ENCODE data around the gene TLE4. TPM values are rescaled to one million over a fixed set of nuclear protein-coding genes. Genes with fewer than 3 reads are reported as not detected.

TLE4 gene
- total RNA-seq, 4 donors from 2014 or later = 26.1 to 85.0 (median 43.0) TPM

DNA sequence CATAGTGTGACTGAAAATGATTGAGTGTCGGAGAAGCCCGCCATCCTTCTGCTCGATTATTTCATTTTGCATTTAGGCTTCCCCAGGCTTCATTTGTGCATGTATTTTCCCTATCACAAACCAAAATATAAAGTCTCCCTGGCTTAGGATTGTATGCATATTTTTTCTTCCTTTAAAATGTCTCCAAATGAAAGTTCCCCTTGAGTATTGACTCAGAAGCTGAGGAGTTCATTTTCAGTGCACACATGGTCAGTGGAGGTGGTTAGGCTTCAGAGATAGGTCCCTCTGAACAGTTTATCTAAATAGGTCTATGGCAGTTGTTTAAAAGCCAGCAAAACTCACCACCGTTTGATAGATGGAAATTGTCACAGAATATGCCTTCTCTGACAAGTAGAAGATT is 97.2 kb downstream of the TLE4 start:
- H3K4me1 ChIP-seq = no peaks in the 10 kb centered on the region
- H3K27me3 ChIP-seq = no peaks in the 10 kb centered on the region
- no peaks in the 10 kb centered on the region for H3K36me3 ChIP-seq
- no peak overlapping the region for H3K27ac ChIP-seq
- TF ChIP-seq POLR2A (IDR thresholded peaks at IDR 0.05) = no peak
- TF ChIP-seq, protein P1, sequence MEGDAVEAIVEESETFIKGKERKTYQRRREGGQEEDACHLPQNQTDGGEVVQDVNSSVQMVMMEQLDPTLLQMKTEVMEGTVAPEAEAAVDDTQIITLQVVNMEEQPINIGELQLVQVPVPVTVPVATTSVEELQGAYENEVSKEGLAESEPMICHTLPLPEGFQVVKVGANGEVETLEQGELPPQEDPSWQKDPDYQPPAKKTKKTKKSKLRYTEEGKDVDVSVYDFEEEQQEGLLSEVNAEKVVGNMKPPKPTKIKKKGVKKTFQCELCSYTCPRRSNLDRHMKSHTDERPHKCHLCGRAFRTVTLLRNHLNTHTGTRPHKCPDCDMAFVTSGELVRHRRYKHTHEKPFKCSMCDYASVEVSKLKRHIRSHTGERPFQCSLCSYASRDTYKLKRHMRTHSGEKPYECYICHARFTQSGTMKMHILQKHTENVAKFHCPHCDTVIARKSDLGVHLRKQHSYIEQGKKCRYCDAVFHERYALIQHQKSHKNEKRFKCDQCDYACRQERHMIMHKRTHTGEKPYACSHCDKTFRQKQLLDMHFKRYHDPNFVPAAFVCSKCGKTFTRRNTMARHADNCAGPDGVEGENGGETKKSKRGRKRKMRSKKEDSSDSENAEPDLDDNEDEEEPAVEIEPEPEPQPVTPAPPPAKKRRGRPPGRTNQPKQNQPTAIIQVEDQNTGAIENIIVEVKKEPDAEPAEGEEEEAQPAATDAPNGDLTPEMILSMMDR (IDR thresholded peaks at IDR 0.05) = no peak
- no peak overlapping the region for H3K4me3 ChIP-seq
- H3K9me3 ChIP-seq = no peaks in the 10 kb centered on the region
- no peak for DNase-seq

DNA sequence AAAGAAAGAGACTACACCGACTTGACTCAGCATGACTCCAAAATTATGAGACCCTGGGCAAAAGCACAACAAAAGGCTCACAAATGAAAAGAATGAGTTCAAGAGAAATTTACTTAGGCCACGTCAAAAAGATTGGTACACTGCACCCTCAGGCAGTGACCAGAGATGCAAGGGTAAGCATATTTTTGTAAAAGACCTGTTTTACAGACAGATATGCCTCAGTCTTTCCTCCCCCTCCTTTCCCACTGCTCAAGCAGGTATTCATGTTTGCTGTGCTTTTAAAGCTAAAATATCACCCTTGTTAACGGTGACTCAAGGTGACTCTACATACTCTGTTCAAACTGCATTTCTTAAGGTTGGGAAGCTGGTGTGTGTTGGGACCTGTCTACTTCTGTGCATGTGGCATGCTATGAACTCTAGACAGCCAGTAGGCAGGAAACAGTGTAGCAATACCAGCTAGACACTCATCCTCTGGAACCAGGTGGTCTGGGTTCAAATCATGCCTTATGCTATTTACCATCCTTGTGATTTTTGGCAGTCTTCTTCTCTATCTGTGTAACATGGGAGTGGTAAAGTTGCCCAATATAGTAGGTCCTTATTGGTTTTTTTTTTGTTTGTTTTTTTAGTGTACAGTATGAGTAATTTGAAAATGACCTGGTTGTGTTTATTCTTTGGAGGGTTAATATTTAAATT is 98.7 kb downstream of the TLE4 start:
- Histone ChIP-seq H3K36me3 (no peaks in the 10 kb centered on the region), H3K27ac (no peak overlapping the region), H3K4me1 (no peaks in the 10 kb centered on the region), H3K27me3 (no peaks in the 10 kb centered on the region), H3K4me3 (no peak overlapping the region), H3K9me3 (no peaks in the 10 kb centered on the region)
- TF ChIP-seq, protein P1 (IDR thresholded peaks at IDR 0.05) = no peak
- TF ChIP-seq POLR2A (IDR thresholded peaks at IDR 0.05) = no peak
- no peak for DNase-seq

DNA sequence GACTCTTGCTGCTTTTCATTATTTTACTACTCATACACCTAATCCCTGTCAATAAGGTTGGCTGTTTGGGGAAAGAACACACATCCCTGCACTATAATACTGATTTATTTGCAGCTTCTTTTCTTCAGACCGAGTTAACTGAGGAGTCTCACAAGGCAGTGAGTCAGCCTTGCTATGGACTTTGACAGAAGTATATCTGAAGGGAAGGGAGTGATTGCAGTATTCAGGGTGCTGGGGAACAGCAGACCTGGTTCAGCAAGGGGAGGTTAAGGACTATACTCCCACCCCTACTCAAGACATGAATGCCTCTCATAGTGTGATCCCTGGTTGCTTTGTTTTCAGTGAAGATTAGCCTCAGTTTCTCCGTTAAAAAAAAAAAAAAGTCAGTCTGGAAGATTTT is 99.8 kb downstream of the TLE4 start:
- Histone ChIP-seq H3K27ac (peak overlapping the region in 1 of 4 donors; percentile 25), H3K4me3 (no peak overlapping the region), H3K9me3 (no peaks in the 10 kb centered on the region), H3K27me3 (no peaks in the 10 kb centered on the region), H3K36me3 (no peaks in the 10 kb centered on the region), H3K4me1 (no peaks in the 10 kb centered on the region)
- DNase-seq = peak in 1 of 3 donors; percentile 59
- no peak for TF ChIP-seq POLR2A (IDR thresholded peaks at IDR 0.05)
- TF ChIP-seq, protein P1 (IDR thresholded peaks at IDR 0.05) = no peak

DNA sequence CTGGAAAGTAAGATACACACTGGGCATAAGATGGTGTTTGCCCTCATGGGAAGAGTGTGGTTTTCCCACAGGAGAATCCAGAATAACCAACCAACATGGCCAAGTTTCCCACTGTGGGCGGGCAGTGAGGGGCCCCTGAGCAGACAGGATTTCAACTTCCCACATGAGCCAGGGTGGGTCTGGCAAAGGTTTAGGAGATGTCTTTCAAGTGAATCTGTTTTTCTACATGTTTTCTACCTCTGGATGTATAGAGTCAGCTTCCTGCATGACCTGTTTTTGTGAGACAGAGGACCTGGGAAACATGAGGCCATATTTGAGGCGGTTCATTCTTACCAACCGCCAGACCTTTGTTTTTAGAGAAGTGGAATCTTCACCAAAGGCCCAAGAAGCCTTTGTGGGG is 100.5 kb downstream of the TLE4 start:
- H3K36me3 ChIP-seq = no peaks in the 10 kb centered on the region
- no peak overlapping the region for H3K4me3 ChIP-seq
- no peaks in the 10 kb centered on the region for H3K27me3 ChIP-seq
- H3K4me1 ChIP-seq = no peaks in the 10 kb centered on the region
- no peaks in the 10 kb centered on the region for H3K9me3 ChIP-seq
- no peak for TF ChIP-seq POLR2A (IDR thresholded peaks at IDR 0.05)
- TF ChIP-seq, protein P1 (IDR thresholded peaks at IDR 0.05) = no peak
- no peak overlapping the region for H3K27ac ChIP-seq
- no peak for DNase-seq

DNA sequence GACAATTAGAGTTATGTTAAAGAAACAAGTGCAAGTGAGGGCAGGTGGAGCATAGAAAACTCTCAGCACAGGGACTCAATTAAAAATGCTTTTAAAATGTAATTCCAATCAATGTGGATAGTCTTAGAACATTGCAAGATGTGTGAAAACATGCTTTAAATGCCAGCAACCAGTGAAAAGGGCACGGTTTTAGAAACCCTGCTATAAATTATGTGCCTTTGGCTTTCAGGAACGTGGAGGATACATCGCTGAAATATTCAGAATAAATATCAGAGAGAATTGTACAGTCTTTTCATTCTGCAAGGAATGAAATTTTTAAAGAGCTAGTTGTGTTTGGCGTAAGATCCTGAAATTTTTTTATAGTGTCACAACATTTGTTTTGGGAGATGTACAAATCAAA is 101.1 kb downstream of the TLE4 start:
- Histone ChIP-seq H3K36me3 (no peaks in the 10 kb centered on the region), H3K9me3 (no peaks in the 10 kb centered on the region), H3K4me3 (no peak overlapping the region), H3K27me3 (no peaks in the 10 kb centered on the region), H3K27ac (no peak overlapping the region), H3K4me1 (no peaks in the 10 kb centered on the region)
- no peak for DNase-seq
- TF ChIP-seq, protein P1 (IDR thresholded peaks at IDR 0.05) = no peak
- no peak for TF ChIP-seq POLR2A (IDR thresholded peaks at IDR 0.05)

Data from Peyer's patch (tissue), 4 donors.